HG02588 (cell line): Measurements from ENCODE around the gene NGLY1.

Experiments used
- ATAC-seq: cut with Tn5 transposase; IDR thresholded peaks from one replicate; pipeline ENCODE4 v1.9.1; 2021; ENCODE audit warnings: mild to moderate bottlenecking, moderate library complexity; ENCODE audit not compliant: unreplicated experiment

NGLY1 gene, protein sequence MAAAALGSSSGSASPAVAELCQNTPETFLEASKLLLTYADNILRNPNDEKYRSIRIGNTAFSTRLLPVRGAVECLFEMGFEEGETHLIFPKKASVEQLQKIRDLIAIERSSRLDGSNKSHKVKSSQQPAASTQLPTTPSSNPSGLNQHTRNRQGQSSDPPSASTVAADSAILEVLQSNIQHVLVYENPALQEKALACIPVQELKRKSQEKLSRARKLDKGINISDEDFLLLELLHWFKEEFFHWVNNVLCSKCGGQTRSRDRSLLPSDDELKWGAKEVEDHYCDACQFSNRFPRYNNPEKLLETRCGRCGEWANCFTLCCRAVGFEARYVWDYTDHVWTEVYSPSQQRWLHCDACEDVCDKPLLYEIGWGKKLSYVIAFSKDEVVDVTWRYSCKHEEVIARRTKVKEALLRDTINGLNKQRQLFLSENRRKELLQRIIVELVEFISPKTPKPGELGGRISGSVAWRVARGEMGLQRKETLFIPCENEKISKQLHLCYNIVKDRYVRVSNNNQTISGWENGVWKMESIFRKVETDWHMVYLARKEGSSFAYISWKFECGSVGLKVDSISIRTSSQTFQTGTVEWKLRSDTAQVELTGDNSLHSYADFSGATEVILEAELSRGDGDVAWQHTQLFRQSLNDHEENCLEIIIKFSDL

DNA sequence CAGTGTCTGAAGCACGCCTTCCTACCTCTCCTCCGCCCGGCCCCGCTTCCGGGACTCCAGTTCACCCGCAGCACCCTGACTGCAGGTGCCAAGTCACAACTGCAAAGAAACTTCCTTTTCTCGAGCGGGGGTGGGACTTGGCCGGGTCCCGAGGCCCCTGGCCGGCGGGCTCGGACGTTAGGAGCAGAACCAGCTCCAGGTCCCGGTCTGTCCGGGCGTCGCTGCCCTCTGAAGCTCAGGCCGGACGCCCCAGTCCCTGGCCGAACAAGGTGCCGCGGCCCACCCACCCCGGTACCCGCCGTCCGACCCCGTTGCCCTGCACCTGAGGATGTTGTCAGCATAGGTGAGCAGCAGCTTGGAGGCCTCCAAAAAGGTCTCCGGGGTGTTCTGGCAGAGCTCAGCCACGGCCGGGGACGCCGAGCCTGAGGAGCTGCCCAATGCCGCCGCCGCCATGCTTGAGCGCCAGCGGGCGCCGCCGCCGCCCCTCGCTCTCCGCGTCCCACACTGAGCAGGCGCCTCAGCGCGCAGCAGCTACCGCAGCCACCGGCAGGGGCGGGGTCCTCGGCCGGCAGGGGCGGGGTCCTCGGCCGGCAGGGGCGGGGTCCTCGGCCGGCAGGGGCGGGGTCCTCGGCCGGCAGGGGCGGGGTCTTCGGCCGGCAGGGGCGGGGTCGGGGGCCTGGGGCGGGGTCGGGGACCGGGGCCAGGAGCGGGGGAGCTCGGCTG is at the start of gene NGLY1:
NGLY1 (minus strand) TSS at position 506 of the 723 bp plus-strand sequence; CDS start at position 453, 53 bp downstream.
- ATAC-seq: peak; percentile 75

DNA sequence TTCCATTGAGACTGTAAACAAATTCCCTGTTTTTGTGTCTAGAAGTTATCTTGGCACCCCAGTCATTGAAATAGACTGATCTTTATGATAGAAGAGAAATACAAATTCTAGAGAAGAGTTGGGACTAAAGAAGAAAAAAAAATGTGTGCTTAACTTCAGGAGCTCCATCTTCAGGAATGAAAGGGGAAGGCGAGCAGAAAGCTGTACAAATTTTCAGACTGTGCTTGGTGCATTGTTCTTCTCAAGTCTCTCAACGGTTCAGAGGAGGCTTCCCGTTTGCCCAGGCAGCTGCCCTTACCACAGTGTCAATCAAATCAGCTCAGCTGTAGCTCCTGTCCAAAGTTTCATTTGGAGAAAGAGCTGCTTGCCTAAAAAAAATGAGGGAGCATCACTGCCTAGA is 48.3 kb upstream of the NGLY1 start:
- no peak for ATAC-seq

DNA sequence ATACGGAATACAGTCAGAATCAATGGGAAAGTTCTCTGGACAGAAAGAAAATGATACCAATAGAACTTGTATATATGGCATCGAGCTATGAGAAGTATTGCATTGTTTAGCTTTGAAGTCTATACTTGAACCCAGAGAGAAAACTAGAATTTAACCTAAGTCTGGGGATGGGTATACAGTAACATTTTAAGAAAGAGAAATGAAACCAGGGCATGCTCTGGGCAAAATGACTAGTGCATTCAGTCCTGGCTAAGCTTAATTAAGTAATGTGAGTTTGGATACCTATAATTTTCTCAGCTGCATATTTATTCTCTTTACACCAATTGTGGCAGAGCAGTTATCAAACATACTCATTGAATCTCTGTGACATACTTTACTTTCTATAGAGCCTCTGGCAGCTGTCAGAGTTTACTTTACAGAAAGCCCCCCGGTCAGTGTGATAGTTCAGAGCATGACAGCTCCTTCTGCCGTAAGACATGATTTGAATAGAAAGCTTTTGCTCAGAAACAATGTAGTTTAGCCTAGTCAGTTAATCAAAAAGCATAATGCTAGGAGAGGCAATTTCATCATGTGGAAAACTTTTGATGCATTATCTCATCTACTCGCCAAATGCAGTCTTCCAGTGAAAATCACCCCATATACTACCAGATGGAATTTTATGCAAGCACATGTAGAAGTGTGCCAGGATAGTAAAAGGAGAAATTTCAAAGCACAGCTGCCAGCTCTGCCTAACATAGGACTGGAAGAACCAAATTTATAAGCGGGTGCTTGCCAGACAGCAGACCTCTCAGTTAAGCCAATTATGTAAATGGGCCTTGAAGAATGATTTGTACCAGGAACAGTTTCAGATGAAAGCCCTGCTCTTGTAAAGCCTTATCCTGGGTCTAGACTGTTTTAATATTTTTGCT is 47.4 kb upstream of the NGLY1 start:
- no peak for ATAC-seq

DNA sequence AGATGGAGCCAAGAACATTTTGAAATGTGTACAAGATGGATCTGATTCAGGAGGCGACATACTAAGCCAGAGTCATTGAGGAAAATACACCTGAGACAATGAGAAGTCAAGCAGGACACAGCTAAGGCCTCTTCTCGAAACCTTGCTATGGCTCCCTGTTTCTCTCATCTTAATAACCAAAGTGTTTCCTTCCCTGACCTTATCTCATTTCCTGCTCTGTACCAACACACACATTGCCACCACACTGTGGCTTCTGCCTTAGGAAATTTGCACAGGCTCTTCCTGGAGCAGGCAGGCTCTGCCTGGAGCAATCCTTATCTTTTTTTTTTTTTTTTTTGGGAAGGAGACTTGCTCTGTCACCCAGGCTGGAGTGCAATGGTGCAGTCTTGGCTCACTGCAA is 43.3 kb upstream of the NGLY1 start:
- ATAC-seq: no peak

DNA sequence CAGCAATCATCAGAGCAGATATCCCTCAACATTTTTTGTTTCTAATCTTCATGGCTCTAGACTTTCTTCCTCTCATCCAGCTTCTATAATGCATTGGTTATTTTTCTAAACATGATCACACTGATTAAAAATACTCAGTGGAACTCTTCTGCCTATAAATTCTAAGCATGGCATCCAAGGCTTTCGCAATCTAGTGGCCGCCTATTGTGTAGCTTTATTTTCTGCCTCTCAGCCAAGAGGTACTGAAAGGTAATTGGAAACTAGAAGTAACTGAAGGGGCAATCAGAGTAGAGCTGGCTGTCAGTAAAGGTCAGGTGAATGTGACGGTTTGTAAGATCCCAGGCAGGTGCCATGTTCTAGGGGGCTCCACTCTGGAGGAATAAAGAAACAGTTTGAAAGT is 40.1 kb upstream of the NGLY1 start:
- ATAC-seq: no peak

DNA sequence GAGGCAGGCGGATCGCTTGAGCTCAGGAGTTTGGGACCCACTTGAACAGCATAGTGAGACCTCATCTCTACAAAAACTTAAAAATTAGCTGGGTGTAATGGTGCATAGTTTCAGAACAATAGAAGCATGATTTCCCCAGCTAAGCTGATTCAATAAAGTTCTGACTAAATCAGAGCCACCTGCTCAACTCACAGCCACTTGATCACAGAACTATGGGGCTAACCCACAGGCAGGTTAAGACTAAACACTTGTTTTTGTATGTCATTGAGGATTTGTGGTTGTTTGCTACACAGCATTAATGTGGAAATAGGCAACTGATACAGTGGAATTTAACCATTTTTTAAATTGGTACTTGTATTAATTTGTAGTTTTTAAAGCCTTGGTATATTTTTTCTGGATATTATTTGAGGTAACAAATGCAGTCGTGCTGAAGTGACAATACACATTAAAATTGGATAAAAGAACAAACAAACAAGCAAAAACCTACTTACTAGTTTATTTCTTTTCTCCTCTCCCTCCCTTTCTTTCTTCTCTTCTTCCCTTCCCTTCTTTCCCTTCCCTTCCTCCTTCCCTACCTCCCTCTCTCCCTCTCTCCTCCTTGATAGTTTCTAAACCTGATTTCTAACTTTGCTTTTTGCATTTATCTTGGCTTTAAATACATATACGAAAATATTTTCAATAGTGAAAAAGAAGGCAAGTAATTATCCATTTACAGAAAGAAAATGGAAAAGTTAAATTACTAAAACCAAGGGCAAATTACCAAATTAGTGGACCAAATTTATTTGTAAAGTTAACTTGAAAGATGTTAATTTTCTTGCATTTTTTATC is 38.7 kb upstream of the NGLY1 start:
- ATAC-seq: no peak

DNA sequence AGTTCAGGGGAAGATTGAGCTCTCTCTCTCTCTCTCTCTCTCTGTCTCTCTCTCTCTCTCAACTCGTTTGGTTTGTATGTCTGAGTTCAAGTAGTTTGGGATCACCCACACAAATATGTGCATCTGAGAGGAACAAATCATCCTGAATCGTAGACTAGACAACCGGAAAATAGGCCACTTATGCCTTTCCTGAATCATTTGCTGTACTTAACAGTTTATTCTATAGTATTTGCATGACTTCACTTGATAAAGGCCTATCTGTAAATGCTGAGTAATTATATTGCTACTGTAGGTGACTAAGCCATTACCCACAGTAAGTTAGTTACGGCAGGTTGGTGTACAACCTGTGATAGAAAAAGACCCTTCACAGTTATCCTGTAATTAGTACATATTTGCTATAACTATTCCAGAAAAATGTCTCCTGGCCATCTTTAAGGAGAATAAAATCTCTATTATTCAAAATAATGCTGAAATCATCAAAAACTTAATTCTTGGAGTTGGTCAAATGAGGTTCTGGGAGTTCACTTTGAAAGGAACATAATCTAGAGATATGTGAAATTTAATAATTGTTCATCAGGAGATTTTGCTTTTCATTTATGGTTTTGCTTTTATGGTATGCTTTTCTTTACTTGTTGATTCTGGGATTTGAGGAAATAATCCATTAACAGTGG is 37.7 kb upstream of the NGLY1 start:
- no peak for ATAC-seq

DNA sequence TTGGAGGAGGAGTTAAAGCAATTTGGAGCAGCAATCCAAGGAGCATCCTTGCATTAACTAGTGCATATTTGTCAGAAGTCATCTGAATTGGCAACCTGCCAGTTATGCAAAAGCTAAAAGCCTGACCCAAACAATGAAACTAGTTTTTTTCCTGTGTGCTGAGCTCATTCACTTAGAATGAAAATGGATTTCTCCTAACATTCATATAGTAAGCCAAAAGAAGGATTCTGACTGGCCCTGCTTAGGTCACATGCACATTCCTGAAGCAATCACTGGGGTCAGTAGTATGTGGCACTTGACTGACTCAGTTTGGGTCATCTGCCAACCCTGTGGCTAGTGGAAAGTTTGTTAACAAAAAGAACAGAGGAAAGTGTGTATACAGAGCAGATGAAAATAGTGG is 37.1 kb upstream of the NGLY1 start:
- ATAC-seq: no peak

DNA sequence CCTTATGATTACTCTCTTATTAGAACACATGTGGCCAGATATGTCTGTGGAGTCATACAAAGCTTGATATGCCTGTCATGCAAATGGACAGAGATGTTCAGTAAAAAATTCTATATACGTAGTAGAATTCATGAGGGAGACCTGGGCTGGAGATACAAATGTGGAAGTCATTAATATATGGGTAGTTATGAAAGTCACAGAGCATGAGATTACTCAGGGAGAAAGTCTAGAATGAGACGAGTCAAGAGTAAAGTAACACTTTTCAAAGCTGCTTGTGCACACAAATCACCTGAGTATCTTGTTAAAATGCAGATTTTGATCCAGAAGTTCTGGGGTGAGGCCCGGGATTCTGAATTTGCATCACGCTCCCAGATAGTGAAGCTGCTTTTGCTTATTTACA is 35.1 kb upstream of the NGLY1 start:
- ATAC-seq: no peak

DNA sequence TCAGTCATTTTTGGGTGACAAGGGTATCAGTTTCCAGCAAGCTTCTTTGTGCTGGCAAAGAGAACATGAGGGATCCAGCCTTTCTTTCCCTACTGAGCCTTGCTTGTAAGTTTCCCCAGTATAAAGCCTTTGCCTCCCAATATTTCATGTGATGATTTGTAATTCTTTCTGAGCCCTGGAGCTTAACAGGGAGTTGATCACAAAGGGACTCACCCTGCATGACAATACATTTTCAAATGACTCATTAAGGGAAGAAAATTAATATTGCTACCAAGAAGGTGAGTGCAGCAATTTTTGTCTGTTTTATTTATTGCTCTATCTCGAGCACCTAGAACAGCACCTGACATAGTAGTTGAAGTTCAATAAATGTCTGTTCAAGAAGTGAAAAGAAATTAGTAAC is 34.4 kb upstream of the NGLY1 start:
- no peak for ATAC-seq

DNA sequence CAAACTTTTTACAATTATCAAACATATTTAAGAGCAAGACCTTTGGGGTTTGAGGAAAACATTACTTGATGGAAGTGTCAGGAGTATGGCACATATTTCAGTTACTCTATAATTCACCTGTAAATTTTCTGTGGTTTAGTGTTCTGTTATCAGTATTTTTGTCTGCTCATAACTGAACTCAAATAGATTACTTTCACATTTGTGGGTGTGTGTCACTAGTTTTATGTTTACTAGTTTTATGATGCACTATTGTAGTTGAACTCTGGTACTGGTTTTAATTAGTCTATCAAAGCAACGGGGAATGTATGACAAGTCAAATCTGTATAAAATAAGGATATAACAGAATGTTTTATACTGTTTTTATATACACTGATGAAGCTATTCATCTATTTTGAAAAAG is 33.9 kb upstream of the NGLY1 start:
- no peak for ATAC-seq

DNA sequence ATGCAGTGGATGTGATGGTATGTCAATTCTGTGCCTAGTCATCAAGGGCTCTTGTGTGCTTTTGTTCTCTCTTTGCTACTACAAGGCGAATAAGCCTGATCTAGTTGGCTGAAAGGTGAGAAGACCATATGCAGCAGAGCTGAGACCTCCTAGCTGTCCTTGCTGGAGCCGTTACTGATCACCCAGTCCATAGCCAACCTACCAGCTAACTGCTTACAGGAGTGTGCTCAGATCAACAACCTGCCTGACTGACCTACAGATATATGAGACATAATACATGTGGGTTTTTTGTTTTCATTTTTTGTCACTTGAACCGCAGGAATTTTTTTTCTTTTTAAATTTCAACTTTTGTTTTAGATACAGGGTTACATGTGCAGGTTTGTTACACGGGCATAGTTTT is 29.4 kb upstream of the NGLY1 start:
- ATAC-seq: no peak

DNA sequence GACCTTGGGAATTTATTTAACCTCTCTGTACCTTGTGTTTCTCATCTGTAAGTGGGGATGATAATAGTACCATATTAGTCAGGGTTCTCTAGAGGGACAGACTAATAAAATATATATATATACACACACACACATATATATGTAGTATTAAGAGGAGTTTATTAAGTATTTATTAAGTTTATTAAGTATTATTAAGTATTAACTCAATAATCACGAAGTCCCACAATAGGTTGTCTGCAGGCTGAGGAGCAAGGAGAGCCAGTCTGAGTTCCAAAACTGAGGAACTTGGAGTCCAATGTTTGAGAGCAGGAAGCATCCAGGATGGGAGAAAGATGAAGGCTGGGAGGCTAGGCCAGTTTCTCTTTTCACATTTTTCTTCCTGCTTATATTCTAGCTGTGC is 21.4 kb upstream of the NGLY1 start:
- ATAC-seq: no peak

DNA sequence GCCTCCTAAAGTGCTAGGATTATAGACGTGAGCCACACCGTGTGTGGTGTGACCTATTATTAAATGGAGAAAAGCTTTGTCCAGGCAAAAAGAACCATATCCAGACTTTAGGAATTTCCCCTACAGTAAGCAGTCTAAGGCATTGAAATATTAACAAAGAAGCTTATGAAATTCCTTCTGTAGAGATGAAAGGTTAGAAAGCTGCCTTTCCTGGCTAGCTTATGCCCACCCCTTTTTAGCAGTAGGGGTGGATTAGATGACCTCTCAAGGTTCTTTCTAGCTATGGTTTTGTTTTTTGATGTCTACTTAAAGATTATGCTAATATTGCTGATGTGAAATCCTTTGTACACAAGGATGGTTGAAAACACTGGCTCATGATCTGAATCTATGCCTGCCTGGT is 20.6 kb upstream of the NGLY1 start:
- ATAC-seq: no peak

DNA sequence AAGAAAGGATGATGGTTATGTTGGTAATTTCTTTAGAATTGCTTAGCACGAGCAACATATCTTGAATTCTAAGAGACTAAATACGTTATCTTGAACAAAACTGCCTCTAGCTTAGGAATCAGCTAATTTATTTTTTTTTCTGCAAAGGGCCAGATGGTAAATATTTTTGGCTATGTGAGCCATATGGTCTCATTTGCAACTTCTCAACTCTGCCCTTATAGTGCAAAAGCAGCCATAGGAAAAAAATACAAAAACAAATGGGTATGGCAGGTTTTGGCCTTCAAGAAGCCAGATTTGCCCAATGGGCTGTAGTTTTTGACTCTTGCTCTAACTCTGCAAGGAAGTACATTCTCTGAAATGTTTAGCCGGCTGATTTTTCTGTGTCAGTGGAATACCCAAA is 18.5 kb upstream of the NGLY1 start:
- ATAC-seq: no peak

DNA sequence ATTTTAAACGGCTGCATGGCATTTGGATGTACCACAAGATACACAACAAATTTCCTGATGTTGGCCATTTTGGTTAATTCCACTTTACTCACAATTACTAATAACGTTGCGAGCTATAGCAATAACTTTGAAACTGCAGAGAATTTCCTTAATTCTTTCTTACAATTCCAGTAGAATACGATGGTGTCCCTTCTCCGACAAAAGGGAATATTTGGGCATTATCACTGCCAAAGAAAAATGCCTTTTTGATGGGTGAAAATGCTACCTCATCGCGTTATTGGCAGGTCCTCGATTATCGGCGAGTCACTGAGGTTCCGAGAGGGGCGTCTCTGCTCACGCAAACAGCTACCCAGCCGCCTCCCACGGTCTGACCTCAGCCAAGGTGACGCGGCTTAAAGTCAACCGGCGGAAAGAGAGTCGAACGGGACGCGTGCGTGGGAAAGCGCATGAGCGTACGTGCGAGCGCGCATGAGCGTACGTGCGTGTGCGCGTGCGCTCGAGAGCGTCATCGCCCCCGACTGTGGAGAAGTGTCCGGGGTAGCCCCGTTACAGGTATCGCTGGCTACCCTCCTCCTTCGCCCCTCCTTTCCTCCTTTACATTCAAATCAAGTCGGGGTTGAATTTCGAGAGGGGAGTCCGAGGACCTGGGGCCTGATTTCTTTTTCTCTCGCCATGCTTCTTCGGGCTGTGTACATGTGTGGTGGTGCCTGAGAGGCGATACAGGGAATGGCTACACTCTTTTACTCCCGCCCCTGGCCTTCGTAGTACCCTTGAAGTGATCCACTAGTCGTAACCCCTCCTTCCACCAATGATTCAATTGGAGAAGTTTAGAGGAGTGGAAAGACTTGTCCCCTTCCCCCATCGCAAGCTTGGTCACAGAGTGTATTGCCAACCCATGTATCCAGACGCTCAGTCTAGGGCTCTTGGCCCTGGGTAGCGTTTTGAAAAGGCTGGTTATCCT is 6.6 kb upstream of the NGLY1 start, which contains the start of gene OXSM:
OXSM (plus strand) TSS at position 495 of the 961 bp plus-strand sequence. CDS start 931 bp downstream, outside the sequence.
- ATAC-seq: peak; percentile 95

DNA sequence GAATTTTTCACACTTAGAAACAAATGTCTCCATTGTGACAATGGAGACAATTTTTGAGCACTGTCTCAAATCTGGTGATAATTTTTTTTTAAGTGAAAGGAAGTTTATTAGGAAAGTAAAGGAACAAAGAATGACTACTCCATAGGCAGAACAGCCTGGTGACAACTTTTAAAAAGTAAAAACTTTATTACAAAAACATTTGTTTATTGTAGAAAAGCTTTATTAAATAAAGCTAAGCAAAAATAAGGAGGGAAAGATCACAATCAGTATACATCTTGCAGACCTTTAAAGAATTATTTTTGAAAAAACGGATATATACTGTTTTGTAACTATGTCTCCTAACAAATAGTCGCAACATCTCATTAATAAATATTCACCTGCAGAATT is 6.0 kb upstream of the NGLY1 start:
- ATAC-seq: no peak

DNA sequence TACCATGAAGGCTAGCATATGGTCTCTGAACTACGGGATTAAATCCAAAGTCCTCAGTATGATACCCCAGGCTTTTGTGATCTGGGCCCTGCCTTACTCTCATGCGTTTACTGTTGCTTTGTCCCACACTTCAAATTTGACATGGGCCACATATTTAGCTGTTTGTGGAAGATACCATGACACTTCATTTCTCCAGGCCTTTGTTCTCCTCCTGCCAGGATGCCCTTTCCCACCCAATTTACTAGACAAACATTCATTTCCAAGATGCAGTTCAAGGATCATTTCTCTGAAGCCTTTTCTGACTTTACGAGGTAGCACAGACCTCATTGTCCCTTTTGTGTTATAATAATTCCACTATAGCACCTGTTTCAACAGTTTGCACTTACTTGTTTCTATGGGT is 4.4 kb upstream of the NGLY1 start:
- no peak for ATAC-seq
